Activated CD4-positive, alpha-beta T cell treated with anti-CD3 and anti-CD28 coated beads for 48 hours (primary cell): ENCODE results near the gene EYS.
"Not testable (repeated sequence)": the region's sequence is repeated elsewhere in the genome, so short reads cannot be mapped to it uniquely, and the experiment has no call there.

Experiments used
- DNase-seq: peaks from one replicate; pipeline ENCODE4 v3.0.0-alpha.2; 2020

Gene EYS

DNA sequence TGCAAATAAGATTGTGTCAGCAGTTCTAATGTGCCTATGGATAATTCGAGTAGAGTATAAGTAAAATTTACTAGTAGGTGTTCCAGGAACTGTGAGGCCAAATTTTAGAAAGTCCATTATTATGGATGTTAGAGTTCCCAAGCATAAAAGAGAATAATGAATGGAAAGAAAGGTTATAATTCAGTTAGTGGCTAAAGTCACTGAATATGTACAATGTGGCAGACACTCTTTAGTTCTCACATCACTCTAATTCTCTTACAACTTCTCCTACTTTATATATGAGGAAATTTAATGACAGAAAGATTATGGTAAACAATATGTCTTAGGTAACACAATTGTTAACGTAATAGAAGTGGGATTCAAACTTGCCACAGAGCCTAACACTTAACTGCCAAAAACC, 75.3 kb downstream of the EYS start:
- DNase-seq = no peak

DNA sequence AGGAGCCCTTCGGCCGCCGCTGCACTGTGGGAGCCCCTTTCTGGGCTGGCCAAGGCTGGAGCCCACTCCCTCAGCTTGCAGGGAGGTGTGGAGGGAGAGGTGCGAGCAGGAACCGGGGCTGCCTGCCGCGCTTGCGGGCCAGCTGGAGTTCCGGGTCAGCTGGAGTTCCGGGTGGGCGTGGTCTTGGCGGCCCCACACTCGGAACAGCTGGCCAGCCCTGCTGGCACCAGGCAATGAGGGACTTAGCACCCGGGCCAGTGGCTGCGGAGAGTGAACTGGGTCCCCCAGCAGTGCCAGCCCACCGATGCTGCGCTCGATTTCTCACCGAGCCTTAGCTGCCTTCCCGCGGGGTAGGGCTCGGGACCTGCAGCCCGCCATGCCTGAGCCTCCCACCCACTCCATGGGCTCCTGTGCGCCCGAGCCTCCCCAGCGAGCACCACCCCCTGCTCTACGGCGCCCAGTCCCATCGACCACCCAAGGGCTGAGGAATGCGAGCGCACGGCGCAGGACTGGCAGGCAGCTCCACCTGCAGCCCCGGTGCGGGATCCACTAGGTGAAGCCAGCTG, 79.5 kb downstream of the EYS start:
- DNase-seq = not testable (repeated sequence)

- no peak for DNase-seq
Observed at GRCh38 chr6:65627015-65627414, 80.0 kb downstream of the EYS start.

- no peak for DNase-seq
Observed at GRCh38 chr6:65623566-65623965, 83.5 kb downstream of the EYS start.

DNA sequence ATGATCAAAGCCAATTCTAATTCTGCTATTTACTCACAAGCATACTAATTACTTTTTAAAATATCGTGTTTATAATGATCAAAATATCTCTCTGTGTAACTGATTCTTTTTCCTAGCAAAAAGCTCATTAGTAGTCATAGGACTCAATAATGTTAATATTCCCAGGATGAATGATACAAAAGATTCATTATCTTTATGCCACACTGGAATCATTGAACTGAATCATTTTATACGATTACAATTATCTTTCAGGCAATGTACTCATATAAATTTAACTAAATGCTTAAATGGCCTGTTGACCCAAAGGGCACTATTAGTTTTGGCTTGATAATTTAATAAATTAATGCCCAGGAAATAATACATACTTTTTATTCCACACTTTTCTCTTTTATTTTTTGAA, 96.3 kb downstream of the EYS start:
- DNase-seq = no peak

- no peak for DNase-seq
Observed at GRCh38 chr6:65595540-65595939, 111.5 kb downstream of the EYS start.

- no peak for DNase-seq
Observed at GRCh38 chr6:65570340-65570739, 136.7 kb downstream of the EYS start.

DNA sequence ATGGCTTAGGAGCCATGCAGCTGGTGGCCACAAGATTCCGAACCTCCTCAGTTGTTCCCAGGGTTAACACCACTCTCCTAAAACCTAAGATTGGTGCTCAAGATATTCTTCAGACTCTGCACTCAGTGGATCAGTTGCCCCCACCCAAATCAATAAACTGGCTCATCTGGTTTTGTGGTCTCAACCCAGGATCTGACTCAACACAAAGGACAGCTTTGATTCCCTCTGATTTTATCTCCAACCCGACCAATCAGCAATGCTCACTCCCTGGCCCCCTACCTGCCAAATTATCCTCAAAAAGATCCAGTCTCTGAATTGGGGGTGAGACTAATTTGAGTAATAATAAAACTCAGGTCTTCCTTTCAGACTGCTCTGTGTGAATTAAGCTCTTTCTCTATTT, 137.5 kb downstream of the EYS start:
- no peak for DNase-seq

DNA sequence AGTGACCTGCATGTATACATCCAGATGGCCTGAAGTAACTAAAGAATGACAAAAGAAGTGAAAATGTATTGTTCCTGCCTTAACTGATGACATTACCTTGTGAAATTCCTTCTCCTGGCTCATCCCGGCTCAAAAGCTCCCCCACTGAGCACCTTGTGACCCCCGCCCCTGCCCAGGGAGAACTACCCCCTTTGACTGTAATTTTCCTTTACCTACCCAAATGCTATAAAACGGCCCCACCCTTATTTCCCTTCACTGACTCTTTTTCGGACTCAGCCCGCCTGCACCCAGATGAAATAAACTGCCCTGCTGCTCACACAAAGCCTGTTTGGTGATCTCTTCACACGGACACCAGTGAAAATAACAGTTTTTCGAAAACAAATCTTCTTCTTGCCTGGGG, 138.0 kb downstream of the EYS start:
- not testable (repeated sequence) for DNase-seq

DNA sequence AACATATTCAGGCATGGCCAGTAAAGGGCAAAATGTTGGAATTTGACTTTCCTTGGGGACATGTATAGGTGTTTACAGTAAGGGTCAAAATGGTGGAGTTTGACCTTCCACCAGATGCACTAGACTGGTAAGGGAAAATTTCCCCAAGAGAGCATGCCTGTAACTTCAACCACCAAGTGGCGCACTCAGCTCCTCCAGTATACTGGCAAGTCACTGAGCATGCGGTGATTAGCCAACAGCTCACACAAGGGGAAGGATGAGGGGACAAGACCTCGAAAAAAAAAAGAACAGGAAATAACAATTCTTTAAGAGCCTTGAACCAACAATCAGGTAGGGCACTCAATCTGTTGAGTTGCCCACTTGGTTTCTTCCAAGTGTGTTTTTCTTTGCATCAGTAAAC, 140.9 kb downstream of the EYS start:
- DNase-seq = no peak

DNA sequence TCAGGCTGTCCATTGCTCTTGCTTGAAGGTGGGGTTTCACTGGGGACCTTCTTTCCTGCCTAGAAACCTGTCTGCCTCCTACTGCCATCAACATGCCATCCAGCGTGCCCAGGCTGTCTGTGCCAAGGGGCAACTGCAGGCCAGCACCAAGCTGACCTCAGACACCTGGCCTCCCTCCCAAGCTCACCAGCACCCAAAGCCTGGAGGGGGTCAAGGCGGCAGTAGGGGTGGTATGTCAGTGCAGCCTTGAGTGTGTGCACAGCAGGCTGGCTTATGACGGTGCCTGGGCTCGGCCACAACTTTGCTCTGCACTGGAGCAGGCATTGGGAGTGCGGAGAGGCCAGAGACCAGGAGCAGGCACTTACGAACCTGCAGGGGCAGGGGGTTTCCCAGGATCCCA, 149.0 kb downstream of the EYS start:
- no peak for DNase-seq

- no peak for DNase-seq
Observed at GRCh38 chr6:65557224-65557623, 149.8 kb downstream of the EYS start.

- no peak for DNase-seq
Observed at GRCh38 chr6:65546894-65547293, 160.1 kb downstream of the EYS start.

- no peak for DNase-seq
Observed at GRCh38 chr6:65545920-65546319, 161.1 kb downstream of the EYS start.

DNA sequence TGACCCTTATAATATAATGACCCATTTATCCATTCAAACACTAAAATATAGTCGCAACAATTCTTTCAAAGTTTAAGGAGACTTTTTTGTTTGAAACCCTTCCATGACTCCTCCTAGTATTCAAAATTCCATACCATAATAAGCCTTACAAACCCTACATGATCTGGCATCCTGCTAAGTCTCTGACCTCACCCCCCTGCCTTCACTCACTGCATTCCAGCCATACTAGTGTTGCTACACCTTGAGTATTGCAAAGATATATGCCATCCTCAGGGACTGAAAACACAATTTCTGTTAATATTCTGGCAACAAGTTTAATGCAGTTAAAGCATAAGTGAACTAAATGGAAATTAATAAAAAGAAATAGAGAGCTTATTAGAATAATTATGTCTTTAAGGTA, 168.4 kb downstream of the EYS start:
- DNase-seq = no peak

- no peak for DNase-seq
Observed at GRCh38 chr6:65537600-65537999, 169.4 kb downstream of the EYS start.

DNA sequence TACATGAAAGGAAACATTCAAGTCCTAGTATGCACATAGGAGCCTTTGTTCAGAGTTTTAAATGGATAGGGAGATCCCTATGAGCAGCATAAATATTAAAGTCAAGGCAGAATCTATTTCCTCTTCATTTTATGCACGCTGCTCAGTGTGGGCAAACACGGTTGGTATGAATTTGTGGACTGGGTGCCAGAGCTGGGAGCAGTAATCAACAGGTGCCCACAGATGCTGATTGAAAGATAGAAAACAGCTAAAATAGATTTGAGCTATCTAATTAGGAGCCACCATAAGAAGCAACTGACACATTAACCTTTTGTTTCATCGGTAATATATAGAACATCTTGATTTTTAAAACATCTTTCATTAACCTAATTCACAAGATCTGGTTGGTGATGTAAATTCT, 175.5 kb downstream of the EYS start:
- no peak for DNase-seq

DNA sequence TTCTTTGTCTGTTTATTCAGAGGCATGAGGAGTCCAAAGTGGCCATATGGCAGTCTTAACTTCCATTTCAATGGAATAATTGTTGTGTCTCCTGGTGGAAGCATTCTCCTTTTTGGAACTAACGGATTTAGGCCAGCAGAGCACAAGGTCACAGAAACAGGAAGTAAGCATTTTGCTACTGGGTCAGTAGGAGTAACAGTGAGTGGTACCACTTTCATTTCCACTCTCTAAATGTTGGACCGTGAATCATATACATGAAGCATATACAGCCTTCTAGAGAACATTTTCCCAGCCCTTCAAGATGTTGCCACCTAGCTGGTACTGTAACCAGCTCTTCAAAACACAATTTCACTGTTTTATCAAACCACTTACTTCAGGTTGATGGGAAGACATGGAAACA, 182.8 kb downstream of the EYS start:
- DNase-seq = no peak

GRCh38 chr6:65505736-65506135, 201.3 kb downstream of the EYS start:
- DNase-seq = no peak

DNA sequence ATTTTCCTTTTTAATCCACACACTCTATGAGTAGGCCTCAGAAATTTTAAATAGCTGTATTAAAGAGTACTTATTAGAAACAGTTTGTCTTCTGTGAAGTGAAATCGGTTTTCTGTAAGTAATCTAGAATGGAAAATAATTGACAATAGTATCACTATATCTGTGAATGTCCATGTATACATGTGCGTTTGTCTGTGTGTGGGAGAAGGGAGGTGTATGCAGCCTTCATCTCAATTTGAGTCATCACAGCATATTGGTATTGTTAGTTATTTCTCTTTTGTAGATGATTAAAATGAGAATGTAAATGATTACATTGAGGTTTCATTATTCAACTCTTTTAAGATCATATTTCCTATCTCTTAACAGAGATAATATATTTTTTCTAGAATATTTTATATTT, 206.0 kb downstream of the EYS start:
- DNase-seq = no peak

DNA sequence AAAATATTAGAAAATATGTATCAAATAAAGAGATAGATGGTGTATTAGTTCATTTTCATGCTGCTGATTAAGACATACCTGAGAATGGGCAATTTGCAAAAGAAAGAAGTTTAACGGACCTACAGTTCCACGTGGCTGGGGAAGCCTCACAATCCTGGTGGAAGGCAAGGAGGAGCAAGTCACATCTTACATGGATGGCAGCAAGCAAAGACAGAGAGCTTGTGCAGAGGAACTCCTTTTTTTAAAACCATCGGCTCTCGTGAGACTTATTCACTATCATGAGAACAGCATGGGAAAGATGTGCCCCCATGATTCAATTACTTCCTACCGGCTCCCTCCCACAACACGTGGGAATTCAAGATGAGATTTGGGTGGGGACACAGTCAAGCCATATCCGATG, 223.4 kb downstream of the EYS start:
- DNase-seq = not testable (repeated sequence)

- no peak for DNase-seq
Observed at GRCh38 chr6:65469650-65470049, 237.4 kb downstream of the EYS start.

- DNase-seq = no peak
Observed at GRCh38 chr6:65468307-65468706, 238.7 kb downstream of the EYS start.

DNA sequence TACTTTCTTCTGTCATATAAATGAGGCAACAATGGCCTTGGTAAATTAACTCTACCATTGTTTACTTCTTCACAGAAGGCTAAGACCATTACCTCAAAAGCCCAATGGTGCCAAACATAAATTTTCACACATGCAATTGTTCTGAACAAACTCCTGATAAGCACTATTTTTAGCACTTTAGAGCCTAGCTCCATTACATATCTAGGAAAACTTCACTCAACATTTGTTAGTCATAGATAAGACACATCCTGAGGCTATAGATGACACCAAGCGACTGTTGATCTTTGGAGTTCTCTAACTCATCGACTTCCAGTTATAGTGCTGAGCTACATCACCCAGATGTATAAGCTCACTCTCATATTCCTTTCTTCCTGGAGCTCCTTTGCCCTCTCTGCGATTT, 245.9 kb downstream of the EYS start:
- no peak for DNase-seq

DNA sequence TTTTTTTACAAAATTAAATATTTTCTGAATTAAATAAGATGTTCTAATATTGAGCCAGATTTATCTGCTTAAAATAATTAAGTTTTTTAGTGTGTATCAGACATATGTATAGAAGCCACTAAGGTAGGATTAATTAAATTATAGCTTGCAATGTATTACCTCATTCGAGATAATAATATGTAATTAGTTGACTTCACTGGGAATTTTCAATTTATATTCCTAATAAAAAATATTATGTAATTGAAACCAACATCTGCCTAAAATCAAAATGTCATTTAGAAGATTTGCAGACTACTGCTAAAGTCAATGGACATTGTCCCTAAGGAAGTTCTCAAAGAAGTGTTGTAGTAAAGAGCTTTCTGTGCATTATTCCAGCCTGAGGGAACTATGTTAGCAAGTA, 254.7 kb downstream of the EYS start:
- no peak for DNase-seq

- DNase-seq = no peak
Observed at GRCh38 chr6:65450451-65450850, 256.6 kb downstream of the EYS start.
